ENCODE measurements around the gene ALLC. TPM values are rescaled to one million over a fixed set of nuclear protein-coding genes. Genes with fewer than 3 reads are reported as not detected.

The ALLC gene
- total RNA-seq, 1 experiment from 2014 or later: not detected

GRCh38 chr2:3705782-3706181, 47.8 kb downstream of the ALLC start:
- DNase-seq (ENCODE audit: extremely low read depth, low read depth): no peak

GRCh38 chr2:3706892-3707291, 48.9 kb downstream of the ALLC start:
- DNase-seq (ENCODE audit: extremely low read depth, low read depth): no peak

GRCh38 chr2:3708576-3708975, 50.6 kb downstream of the ALLC start:
- DNase-seq (ENCODE audit: extremely low read depth, low read depth): no peak

DNA sequence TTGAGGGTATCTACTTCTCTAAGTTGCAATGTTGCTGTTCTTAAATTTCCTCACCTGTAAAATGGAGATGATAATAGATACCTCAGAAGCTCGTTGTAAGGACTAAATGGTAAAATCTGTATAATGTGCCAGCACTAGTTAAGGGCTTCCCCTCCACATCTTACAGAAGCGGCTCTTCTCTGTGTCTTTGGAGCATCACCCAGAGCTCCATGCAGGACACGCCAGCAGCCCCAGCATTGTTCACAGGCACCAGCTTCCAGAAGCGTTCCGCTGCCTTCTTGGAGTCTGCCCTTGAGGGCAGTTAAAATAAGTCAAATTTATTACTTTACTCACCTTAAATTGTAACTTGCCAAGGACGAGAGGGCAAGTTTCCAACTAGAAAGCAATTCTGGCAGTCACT, 51.2 kb downstream of the ALLC start:
- DNase-seq (ENCODE audit: extremely low read depth, low read depth): no peak

- no peak for DNase-seq (ENCODE audit: extremely low read depth, low read depth)
Observed at GRCh38 chr2:3712424-3712823, 54.4 kb downstream of the ALLC start.

DNA sequence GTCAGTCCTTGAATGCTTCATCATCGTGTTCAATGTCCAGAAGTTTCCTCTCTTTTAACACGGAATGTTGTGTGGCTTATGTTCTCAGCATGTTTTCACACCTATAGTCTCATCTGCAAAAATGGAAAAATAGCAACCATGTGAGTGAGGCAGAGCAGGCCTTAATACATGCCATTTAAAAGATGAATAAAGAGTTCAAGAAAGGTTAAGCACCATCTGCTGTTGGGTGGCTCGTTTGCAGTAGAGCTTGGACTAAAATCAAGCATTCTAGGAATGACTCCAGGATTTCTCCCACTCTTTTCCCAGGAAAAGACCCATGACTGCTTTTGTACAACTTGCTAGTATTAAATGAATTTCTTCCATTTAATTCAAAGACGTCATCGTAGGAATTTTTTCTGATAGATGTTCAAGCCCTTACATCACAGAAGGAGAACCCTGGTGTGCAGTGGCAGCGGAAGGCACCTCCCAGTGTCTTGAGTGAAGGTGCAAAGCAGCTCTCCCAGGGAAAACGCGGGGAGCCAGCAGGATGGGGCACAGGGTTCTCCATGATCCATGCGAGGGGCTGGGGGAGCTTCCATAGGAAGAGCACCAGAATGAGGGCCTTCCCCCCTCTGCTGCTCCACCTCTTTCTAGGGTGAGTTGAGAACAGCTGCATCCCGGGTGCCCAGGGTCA, 55.0 kb downstream of the ALLC start:
- DNase-seq (ENCODE audit: extremely low read depth, low read depth): no peak

DNA sequence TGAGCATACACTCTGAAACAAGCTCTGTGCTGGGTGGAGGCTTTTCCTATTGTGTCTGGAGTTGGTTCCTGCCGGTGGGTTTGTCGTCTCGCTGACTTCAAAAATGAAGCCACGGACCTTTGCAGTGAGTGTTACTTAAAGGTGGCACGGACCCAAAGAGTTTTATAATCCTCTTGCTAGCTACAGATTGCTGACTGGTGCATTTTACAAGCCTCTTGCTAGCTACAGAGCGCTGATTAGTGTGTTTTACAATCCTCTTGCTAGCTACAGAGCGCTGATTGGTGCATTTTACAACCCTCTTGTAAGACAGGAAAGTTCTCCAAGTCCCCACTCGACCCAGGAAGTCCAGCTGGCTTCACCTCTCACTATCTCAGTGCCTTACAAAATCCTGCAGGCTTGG, 60.7 kb downstream of the ALLC start:
- DNase-seq (ENCODE audit: extremely low read depth, low read depth): no peak

- no peak for DNase-seq (ENCODE audit: extremely low read depth, low read depth)
Observed at GRCh38 chr2:3725002-3725401, 67.0 kb downstream of the ALLC start.

DNA sequence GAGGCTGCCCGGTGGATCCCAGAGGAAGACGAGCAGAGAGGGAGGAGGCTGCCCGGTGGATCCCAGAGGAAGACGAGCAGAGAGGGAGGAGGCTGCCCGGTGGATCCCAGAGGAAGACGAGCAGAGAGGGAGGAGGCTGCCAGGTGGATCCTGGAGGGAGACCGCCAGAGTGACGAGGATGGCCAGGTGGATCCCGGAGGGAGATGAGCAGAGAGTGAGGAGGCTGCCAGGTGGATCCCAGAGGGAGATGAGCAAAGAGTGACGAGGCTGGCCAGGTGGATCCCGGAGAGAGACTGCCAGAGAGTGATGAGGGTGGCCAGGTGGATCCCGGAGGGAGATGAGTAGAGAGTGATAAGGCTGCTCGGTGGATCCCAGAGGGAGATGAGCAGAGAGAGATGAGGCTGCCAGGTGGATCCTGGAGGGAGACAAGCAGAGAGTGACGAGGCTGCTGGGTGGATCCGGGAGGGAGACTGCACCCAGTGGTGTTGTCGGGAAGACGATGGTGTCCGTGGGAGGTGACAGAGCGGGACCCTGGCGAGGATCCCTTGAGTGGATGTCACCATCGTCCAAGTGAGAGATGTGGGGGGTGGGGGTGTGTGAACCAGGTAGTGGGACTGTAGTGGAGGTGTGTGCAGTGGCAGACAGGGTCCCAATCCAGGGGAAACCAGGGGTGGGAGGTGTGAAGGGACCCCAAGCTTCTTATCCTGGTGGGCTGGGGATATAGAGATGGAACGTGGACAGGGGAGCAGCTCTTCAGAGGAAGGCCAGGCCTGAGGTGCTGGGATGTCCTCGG, 67.7 kb downstream of the ALLC start:
- DNase-seq (ENCODE audit: extremely low read depth, low read depth): no peak

DNA sequence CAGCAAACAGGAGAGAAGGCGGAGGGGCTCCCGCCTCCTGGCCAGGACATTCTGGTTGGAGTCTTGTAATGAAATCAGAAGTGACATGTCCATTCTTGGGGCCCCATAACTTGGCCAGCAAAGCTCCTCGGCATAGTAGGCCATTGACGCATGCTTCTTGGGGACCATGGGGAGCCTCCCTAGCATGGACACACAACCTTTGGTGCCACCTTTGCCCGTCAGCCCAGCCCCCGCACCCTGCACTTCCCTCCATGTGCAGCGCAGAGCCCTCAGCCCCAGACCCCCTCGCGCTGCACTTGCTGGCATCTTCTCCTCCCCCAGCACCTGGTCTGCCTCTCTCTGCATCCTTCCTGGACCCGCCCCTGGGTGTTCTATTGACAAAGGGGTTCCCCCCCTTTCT, 68.5 kb downstream of the ALLC start:
- no peak for DNase-seq (ENCODE audit: extremely low read depth, low read depth)

- DNase-seq (ENCODE audit: extremely low read depth, low read depth): no peak
Observed at GRCh38 chr2:3727397-3728045, 69.5 kb downstream of the ALLC start.

- peak; percentile 44 for DNase-seq (ENCODE audit: extremely low read depth, low read depth)
Observed at GRCh38 chr2:3728104-3729054, 70.4 kb downstream of the ALLC start.

DNA sequence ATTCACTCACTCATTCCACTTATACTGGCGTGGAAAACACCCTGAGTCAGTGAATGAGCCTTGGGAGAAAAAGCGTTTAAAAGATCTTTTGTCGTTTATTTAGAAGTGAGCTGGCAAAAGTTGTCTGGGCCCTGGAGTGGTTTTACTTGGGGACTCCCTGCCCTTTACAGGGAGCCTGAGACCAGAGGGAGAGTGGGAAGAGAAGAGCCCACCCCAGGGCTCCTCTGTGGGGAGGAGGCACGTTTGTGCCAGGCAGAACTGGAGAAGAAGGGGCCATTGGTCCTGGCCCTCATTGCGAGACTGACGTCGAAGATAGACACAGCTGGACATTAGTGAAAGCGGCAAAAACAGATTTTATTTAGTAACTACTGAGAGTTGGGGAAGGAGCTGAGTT, 71.1 kb downstream of the ALLC start:
- no peak for DNase-seq (ENCODE audit: extremely low read depth, low read depth)

DNA sequence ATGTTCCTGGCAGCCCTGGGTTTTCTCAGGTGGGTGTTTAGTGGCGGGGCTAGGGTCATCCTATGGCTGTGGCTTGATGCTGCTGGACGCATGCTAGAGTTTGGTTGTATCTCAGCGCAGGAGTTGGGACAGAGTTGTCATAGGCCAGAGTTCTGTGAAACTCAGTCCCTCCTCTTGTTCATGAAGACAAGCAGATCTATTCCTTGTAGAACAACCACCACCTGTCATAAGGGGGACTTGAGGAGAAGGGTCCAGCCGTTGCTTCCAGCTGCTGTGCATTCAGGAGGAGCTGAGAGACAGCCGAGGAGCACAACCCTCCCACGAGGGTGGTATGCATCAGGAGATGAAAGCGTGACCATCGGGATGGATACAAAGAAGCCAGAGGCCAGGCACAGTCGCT, 71.8 kb downstream of the ALLC start:
- DNase-seq (ENCODE audit: extremely low read depth, low read depth): no peak

DNA sequence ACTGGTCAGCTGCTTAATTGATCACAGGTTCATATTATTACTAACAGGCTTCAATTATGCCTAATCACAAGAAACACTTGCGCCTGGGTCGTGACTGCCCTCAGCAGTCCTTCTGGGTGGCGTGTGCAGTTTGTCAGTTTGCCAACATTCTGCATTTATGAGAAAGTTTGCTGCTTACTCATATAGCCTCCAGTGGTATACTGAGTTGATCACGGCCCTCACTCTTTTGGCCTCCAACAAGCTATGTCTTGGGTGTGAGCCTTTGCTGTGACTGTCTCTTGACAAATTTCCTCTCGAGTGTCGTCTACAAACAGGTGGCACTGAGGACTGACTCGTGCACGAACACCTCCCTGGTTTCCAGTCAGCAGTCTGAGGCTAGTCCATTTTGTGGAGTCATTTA, 72.6 kb downstream of the ALLC start:
- no peak for DNase-seq (ENCODE audit: extremely low read depth, low read depth)

DNA sequence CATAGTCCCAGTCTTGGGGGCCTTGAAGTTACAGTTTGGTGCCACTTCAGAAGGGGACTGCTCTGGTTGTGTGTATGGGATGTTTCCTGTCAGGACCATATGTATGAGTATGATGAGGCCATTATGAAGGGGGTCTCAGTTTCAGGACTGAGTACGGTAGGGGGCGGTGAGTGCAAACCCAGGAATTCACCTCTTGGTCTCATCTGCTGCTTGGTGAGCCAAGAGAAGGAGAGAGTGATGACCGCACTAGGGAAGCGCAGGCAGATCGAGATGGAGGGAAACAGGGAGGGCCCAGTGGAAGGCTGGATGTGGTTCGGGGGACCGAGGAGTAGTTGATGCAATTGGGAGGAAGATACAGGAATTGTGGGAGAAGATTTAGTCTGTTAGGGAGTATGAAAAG, 73.8 kb downstream of the ALLC start:
- DNase-seq (ENCODE audit: extremely low read depth, low read depth): no peak

- no peak for DNase-seq (ENCODE audit: extremely low read depth, low read depth)
Observed at GRCh38 chr2:3736112-3736511, 78.1 kb downstream of the ALLC start.

DNA sequence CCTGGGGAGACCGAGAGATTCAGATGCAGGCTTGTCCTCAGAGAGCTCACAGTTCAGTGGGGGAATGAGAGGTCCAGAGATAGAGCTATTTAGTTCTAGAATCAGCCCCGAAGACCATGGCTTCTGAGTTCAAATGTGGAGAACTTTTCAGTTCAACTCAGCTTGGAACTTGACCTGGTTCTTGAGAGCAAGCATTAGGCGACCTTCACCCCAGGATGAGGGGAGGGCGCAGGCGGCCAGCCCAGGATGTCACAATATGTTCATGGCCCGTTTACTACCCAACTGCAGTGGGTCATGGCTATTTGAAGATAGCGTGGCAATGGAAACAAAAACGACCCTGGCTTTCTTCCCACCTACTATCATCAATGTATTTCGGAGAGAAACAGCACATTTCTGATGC, 79.1 kb downstream of the ALLC start:
- no peak for DNase-seq (ENCODE audit: extremely low read depth, low read depth)

- DNase-seq (ENCODE audit: extremely low read depth, low read depth): peak; percentile 69
Observed at GRCh38 chr2:3738454-3738853, 80.5 kb downstream of the ALLC start.

- no peak for DNase-seq (ENCODE audit: extremely low read depth, low read depth)
Observed at GRCh38 chr2:3739313-3739712, 81.3 kb downstream of the ALLC start.

- DNase-seq (ENCODE audit: extremely low read depth, low read depth): no peak
Observed at GRCh38 chr2:3741396-3741795, 83.4 kb downstream of the ALLC start.
